ENCODE results near the gene REG3G.

REG3G gene

GRCh38 chr2:79025421-79025820, at the start of gene REG3G:
Gene REG3G, plus strand, starts transcription at chr2:79025702. Its CDS starts 392 bp downstream, at chr2:79026094.
- no peak for DNase-seq

GRCh38 chr2:78977661-78978145, 47.8 kb upstream of the REG3G start:
- no peak for DNase-seq

- DNase-seq, result no peak
Observed at GRCh38 chr2:78978340-78978739, 47.2 kb upstream of the REG3G start.

- DNase-seq, result no peak
Observed at GRCh38 chr2:78979380-78980151, 45.9 kb upstream of the REG3G start.

- no peak for DNase-seq
Observed at GRCh38 chr2:78980152-78980465, 45.4 kb upstream of the REG3G start.

GRCh38 chr2:78980871-78981270, 44.6 kb upstream of the REG3G start:
- DNase-seq, result no peak

GRCh38 chr2:78982638-78983330, 42.7 kb upstream of the REG3G start:
- no peak for DNase-seq

GRCh38 chr2:78984386-78984785, 41.1 kb upstream of the REG3G start:
- no peak for DNase-seq

GRCh38 chr2:78985558-78985957, 39.9 kb upstream of the REG3G start:
- no peak for DNase-seq

- no peak for DNase-seq
Observed at GRCh38 chr2:78989051-78989450, 36.5 kb upstream of the REG3G start.

GRCh38 chr2:78992451-78992806, 33.1 kb upstream of the REG3G start:
- no peak for DNase-seq

- DNase-seq, result no peak
Observed at GRCh38 chr2:78992807-78993517, 32.5 kb upstream of the REG3G start.

- no peak for DNase-seq
Observed at GRCh38 chr2:78993518-78994148, 31.9 kb upstream of the REG3G start.

GRCh38 chr2:78994789-78995188, 30.7 kb upstream of the REG3G start:
- no peak for DNase-seq

GRCh38 chr2:78999406-78999805, 26.1 kb upstream of the REG3G start:
- DNase-seq, result no peak

- DNase-seq, result no peak
Observed at GRCh38 chr2:79000008-79000576, 25.4 kb upstream of the REG3G start.

- DNase-seq, result no peak
Observed at GRCh38 chr2:79001285-79001684, 24.2 kb upstream of the REG3G start.

GRCh38 chr2:79004680-79005079, 20.8 kb upstream of the REG3G start:
- DNase-seq, result no peak

- DNase-seq, result no peak
Observed at GRCh38 chr2:79005216-79005615, 20.3 kb upstream of the REG3G start.

GRCh38 chr2:79009388-79009787, 16.1 kb upstream of the REG3G start:
- DNase-seq, result no peak

GRCh38 chr2:79011496-79011895, 14.0 kb upstream of the REG3G start:
- no peak for DNase-seq

GRCh38 chr2:79013629-79014028, 11.9 kb upstream of the REG3G start:
- no peak for DNase-seq

GRCh38 chr2:79016342-79016741, 9.2 kb upstream of the REG3G start:
- no peak for DNase-seq

Data from activated CD4-positive, alpha-beta T cell treated with anti-CD3 and anti-CD28 coated beads for 4 hours (primary cell).